ENCODE results near the gene HHATL. TPM values are rescaled to one million over a fixed set of nuclear protein-coding genes. Genes with fewer than 3 reads are reported as not detected.
A peak's percentile ranks its signal among the peaks of the same experiment; 100 is the strongest.

The HHATL gene
- total and polyA plus RNA-seq, 8 donors, result 0.81 to 6.9 (median 0.90) TPM; not detected in 5

- H3K27ac ChIP-seq, result no peak overlapping the region
- no peak overlapping the region for H3K4me3 ChIP-seq
- TF ChIP-seq CTCF (IDR thresholded peaks at IDR 0.05) (no peak), POLR2A (IDR thresholded peaks at IDR 0.05) (no peak), EP300 (IDR thresholded peaks at IDR 0.05) (no peak), POLR2AphosphoS5 (IDR thresholded peaks at IDR 0.05) (no peak)
- intact Hi-C loops (cut with DNase I; ENCODE audit: low total_unique reads), result no loop called here
- no peaks in the 10 kb centered on the region for H3K27me3 ChIP-seq
- WGBS, 5 donors, result 41 to 62% (median 60%) methylated on average over 3 of the region's 3 CpGs
- H3K4me1 ChIP-seq, result peaks cover 0 to 2% (median 0%) of the 10 kb centered on the region in 4 donors
- no peaks in the 10 kb centered on the region for H3K36me3 ChIP-seq
- no peaks in the 10 kb centered on the region for H3K9me3 ChIP-seq
- no peak for DNase-seq
Observed at GRCh38 chr3:42674146-42674545, 28.5 kb downstream of the HHATL start.

GRCh38 chr3:42673082-42673481, 29.5 kb downstream of the HHATL start:
- TF ChIP-seq POLR2AphosphoS5 (IDR thresholded peaks at IDR 0.05) (no peak), EP300 (IDR thresholded peaks at IDR 0.05) (no peak), CTCF (IDR thresholded peaks at IDR 0.05) (no peak), POLR2A (IDR thresholded peaks at IDR 0.05) (no peak)
- no peak overlapping the region for H3K4me3 ChIP-seq
- peaks cover 0 to 9% (median 2%) of the 10 kb centered on the region in 4 donors for H3K4me1 ChIP-seq
- H3K27me3 ChIP-seq, result no peaks in the 10 kb centered on the region
- intact Hi-C loops (cut with DNase I; ENCODE audit: low total_unique reads), result no loop called here
- DNase-seq, result no peak
- no peaks in the 10 kb centered on the region for H3K9me3 ChIP-seq
- H3K27ac ChIP-seq, result no peak overlapping the region
- H3K36me3 ChIP-seq, result no peaks in the 10 kb centered on the region

GRCh38 chr3:42672515-42672914, 30.1 kb downstream of the HHATL start:
- DNase-seq, result no peak
- TF ChIP-seq POLR2A (IDR thresholded peaks at IDR 0.05) (no peak), POLR2AphosphoS5 (IDR thresholded peaks at IDR 0.05) (no peak), CTCF (IDR thresholded peaks at IDR 0.05) (no peak), EP300 (IDR thresholded peaks at IDR 0.05) (no peak)
- 44 to 69% (median 61%) methylated on average over 1 of the region's 1 CpG for WGBS, 5 donors
- Histone ChIP-seq H3K9me3 (no peaks in the 10 kb centered on the region), H3K4me3 (no peak overlapping the region), H3K36me3 (no peaks in the 10 kb centered on the region), H3K27me3 (no peaks in the 10 kb centered on the region), H3K4me1 (peaks cover 0 to 15% (median 7%) of the 10 kb centered on the region in 4 donors), H3K27ac (no peak overlapping the region)
- intact Hi-C loops (cut with DNase I; ENCODE audit: low total_unique reads), result no loop called here

- H3K36me3 ChIP-seq, result no peaks in the 10 kb centered on the region
- 80 to 95% (median 89%) methylated on average over 1 of the region's 1 CpG for WGBS, 5 donors
- H3K9me3 ChIP-seq, result no peaks in the 10 kb centered on the region
- H3K27me3 ChIP-seq, result no peaks in the 10 kb centered on the region
- peak in 1 of 2 donors; percentile 3 for DNase-seq
- intact Hi-C loops (cut with DNase I; ENCODE audit: low total_unique reads), result no loop called here
- no peak overlapping the region for H3K27ac ChIP-seq
- H3K4me3 ChIP-seq, result no peak overlapping the region
- H3K4me1 ChIP-seq, result peaks cover 7 to 32% (median 20%) of the 10 kb centered on the region in 4 donors
- TF ChIP-seq POLR2A (IDR thresholded peaks at IDR 0.05) (no peak), CTCF (IDR thresholded peaks at IDR 0.05) (no peak), EP300 (IDR thresholded peaks at IDR 0.05) (no peak), POLR2AphosphoS5 (IDR thresholded peaks at IDR 0.05) (no peak)
Observed at GRCh38 chr3:42670670-42671069, 31.9 kb downstream of the HHATL start.
